ENCODE results near the gene TLE3. TPM values are rescaled to one million over a fixed set of nuclear protein-coding genes. Genes with fewer than 3 reads are reported as not detected.
A peak's percentile ranks its signal among the peaks of the same experiment; 100 is the strongest.
"Not testable (repeated sequence)": the region's sequence is repeated elsewhere in the genome, so short reads cannot be mapped to it uniquely, and the experiment has no call there.

TLE3 gene
- total and polyA plus RNA-seq, 9 donors = 17.5 to 70.8 (median 58.9) TPM

- Histone ChIP-seq H3K27me3 (no peaks in the 10 kb centered on the region), H3K4me1 (ENCODE audit: insufficient read depth) (peaks cover 15% of the 10 kb centered on the region), H3K27ac (peak overlapping the region in 1 of 2 donors; percentile 50), H3K36me3 (no peaks in the 10 kb centered on the region), H3K9me3 (no peaks in the 10 kb centered on the region), H3K4me3 (no peak overlapping the region)
- peak in 1 of 5 donors; percentile 60 for DNase-seq
- WGBS, 3 donors = 40 to 42% (median 41%) methylated on average over 12 of the region's 12 CpGs
- TF ChIP-seq CTCF (IDR thresholded peaks at IDR 0.05) (no peak), POLR2A (IDR thresholded peaks at IDR 0.05) (no peak), EP300 (IDR thresholded peaks at IDR 0.05) (no peak)
- intact Hi-C loops (cut with DNase I) = no loop called here
These were observed 43.0 kb upstream of the TLE3 start for GRCh38 chr15:70140543-70141375.

- no peaks in the 10 kb centered on the region for H3K9me3 ChIP-seq
- H3K27ac ChIP-seq = no peak overlapping the region
- intact Hi-C loops (cut with DNase I) = no loop called here
- H3K4me3 ChIP-seq = no peak overlapping the region
- H3K36me3 ChIP-seq = no peaks in the 10 kb centered on the region
- no peak for TF ChIP-seq POLR2A (IDR thresholded peaks at IDR 0.05)
- no peak for TF ChIP-seq CTCF (IDR thresholded peaks at IDR 0.05)
- TF ChIP-seq EP300 (IDR thresholded peaks at IDR 0.05) = no peak
- WGBS, 3 donors = 89 to 94% (median 92%) methylated on average over 5 of the region's 5 CpGs
- no peak for DNase-seq
- no peaks in the 10 kb centered on the region for H3K27me3 ChIP-seq
- H3K4me1 ChIP-seq (ENCODE audit: insufficient read depth) = peaks cover 15% of the 10 kb centered on the region
These were observed 42.4 kb upstream of the TLE3 start for GRCh38 chr15:70140025-70140542.

GRCh38 chr15:70137967-70138366 is 40.2 kb upstream of the TLE3 start:
- no peak overlapping the region for H3K27ac ChIP-seq
- H3K27me3 ChIP-seq = no peaks in the 10 kb centered on the region
- peaks cover 7% of the 10 kb centered on the region for H3K4me1 ChIP-seq (ENCODE audit: insufficient read depth)
- 93 to 96% (median 96%) methylated on average over 4 of the region's 4 CpGs for WGBS, 3 donors
- no peak overlapping the region for H3K4me3 ChIP-seq
- intact Hi-C loops (cut with DNase I) = no loop called here
- TF ChIP-seq EP300 (IDR thresholded peaks at IDR 0.05) (no peak), CTCF (IDR thresholded peaks at IDR 0.05) (no peak), POLR2A (IDR thresholded peaks at IDR 0.05) (no peak)
- no peaks in the 10 kb centered on the region for H3K36me3 ChIP-seq
- H3K9me3 ChIP-seq = no peaks in the 10 kb centered on the region
- no peak for DNase-seq

GRCh38 chr15:70137021-70137420 is 39.3 kb upstream of the TLE3 start:
- H3K27ac ChIP-seq; H3K36me3 ChIP-seq; H3K4me3 ChIP-seq; H3K27me3 ChIP-seq; DNase-seq; H3K9me3 ChIP-seq; intact Hi-C loops (cut with DNase I); H3K4me1 ChIP-seq (ENCODE audit: insufficient read depth): not testable (repeated sequence)
- 94 to 100% (median 96%) methylated on average over 1 of the region's 1 CpG for WGBS, 3 donors

- Histone ChIP-seq H3K36me3 (no peaks in the 10 kb centered on the region), H3K27me3 (no peaks in the 10 kb centered on the region), H3K27ac (no peak overlapping the region), H3K9me3 (no peaks in the 10 kb centered on the region), H3K4me3 (no peak overlapping the region), H3K4me1 (ENCODE audit: insufficient read depth) (no peaks in the 10 kb centered on the region)
- intact Hi-C loops (cut with DNase I) = no loop called here
- WGBS, 3 donors = 96 to 97% (median 96%) methylated on average over 7 of the region's 7 CpGs
- TF ChIP-seq EP300 (IDR thresholded peaks at IDR 0.05) (no peak), CTCF (IDR thresholded peaks at IDR 0.05) (no peak), POLR2A (IDR thresholded peaks at IDR 0.05) (no peak)
- no peak for DNase-seq
These were observed 36.2 kb upstream of the TLE3 start for GRCh38 chr15:70133781-70134421.
